ENCODE results near the gene GNPDA2.

Gene GNPDA2

GRCh38 chr4:44678094-44679041 lies 48.0 kb downstream of the GNPDA2 start, which contains the start of gene GUF1:
Gene GUF1, plus strand, starts transcription at chr4:44678420. Its CDS starts 203 bp downstream, at chr4:44678623.
- DNase-seq (ENCODE audit: low read depth), result peak; percentile 84

- DNase-seq (ENCODE audit: low read depth), result no peak
Measured at GRCh38 chr4:44675366-44675765, 51.0 kb downstream of the GNPDA2 start.

- DNase-seq (ENCODE audit: low read depth), result no peak
Measured at GRCh38 chr4:44674471-44674870, 51.9 kb downstream of the GNPDA2 start.

GRCh38 chr4:44671636-44672035 lies 54.7 kb downstream of the GNPDA2 start:
- DNase-seq (ENCODE audit: low read depth), result no peak

GRCh38 chr4:44670506-44671199 lies 55.7 kb downstream of the GNPDA2 start:
- no peak for DNase-seq (ENCODE audit: low read depth)

DNA sequence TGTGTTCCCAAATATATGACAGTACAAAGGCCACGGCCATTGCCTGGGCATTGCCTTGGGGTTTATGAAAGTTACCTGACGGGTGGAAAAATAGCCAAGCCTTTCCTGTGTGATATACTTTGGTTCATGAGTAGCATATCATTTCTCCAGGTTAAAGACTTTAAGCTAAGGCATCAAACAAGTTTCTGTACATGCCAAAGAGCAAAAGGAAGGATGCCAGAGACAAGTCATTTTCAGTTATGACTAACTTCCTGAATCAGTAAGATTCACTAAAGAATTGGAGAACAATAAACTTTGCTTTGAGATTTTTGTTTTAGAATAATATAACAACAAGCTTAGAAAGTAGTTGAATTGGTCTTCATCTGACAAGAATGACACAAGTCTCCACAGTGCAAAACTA lies 57.8 kb downstream of the GNPDA2 start:
- no peak for DNase-seq (ENCODE audit: low read depth)

DNA sequence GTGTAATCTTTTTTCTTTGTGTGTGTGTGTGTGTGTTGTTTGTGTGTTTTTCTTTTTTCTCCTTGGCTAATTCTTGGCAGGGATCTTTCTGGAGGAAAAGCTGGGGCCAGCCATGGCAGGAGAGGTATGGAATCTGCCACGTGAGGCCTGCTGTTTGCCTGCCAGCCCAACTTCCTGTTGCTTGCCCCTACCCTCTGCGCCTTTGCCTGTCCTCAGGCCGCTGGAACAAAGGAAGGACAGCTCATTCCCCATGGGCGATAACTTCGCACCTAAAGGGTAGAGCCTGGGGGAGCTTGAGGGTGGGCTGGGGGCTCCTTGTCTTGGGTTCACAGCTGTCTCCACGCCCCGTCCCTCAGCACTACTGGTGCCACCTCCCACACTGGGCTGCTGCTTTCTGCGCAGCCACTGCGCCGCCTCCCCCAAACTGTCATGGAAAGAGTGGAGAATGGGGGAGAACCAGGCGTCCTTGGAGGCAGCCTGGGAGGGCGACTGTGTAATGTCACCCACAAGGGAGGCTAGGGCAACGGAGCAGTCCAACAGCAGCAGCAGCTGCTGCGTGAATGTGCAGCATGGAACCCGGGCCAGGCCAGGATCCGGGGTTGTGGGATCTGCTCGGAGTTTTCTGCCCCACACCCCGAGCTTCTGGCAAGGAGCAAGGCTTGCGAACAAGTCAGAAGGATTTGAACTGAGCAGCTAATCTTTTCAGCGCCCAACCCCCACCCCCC lies 62.7 kb downstream of the GNPDA2 start:
- no peak for DNase-seq (ENCODE audit: low read depth)

- DNase-seq (ENCODE audit: low read depth), result no peak
Measured at GRCh38 chr4:44662623-44663005, 63.7 kb downstream of the GNPDA2 start.

- DNase-seq (ENCODE audit: low read depth), result no peak
Measured at GRCh38 chr4:44661940-44662622, 64.3 kb downstream of the GNPDA2 start.

DNA sequence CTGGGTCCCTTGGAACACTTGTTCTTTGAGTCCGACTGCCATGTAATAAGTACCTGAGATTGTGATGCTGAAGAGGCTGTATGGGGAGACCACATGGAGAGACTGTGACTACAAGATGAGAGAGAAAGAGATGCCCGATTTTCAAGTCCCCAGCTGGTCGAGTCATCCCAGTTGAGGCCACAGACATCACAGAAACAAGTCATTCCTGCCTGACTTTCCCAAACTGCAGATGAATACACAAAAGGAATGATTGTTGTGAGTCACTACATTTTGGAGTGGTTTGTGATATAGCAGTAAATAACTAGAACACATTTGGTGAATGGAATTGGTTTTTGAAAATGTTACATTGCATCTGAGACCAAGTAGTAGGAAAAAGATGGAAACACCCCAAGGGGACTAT lies 66.0 kb downstream of the GNPDA2 start:
- no peak for DNase-seq (ENCODE audit: low read depth)

GRCh38 chr4:44652002-44652401 lies 74.4 kb downstream of the GNPDA2 start:
- DNase-seq (ENCODE audit: low read depth), result no peak
